Measurements from ENCODE around the gene RHOD. TPM values are rescaled to one million over a fixed set of nuclear protein-coding genes. Genes with fewer than 3 reads are reported as not detected.

Gene RHOD
- total RNA-seq, 1 donor from 2014 or later, result 19.5 TPM

DNA sequence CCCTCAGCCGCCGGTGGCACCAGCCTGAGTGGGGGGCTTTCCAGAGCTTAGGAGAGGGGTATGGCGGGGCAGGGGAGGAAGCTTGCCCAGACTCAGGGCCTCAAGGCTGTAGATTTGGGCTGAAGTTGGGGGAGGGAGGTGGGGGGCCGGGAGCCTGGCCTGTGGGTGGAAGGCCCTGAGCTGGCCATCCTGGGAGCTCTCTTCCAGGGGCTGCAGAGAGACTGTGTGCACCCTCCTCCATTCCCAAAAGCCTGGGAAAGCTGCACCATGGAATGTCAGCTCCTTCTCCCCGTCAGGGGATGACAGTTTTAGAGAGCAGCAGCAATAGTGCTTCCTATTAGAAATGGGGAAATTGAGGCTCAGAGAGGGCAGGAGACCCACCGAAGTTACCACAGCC lies 32.7 kb upstream of the RHOD start:
- no peak for DNase-seq (ENCODE audit: low spot score in 2 of 2, unreplicated experiment in 2 of 2)
- Mint-ChIP-seq H3K36me3 (no peaks in the 10 kb centered on the region), H3K9me3 (peaks cover under 1% of the 10 kb centered on the region), H3K27me3 (ENCODE audit: low read depth) (peaks cover 49% of the 10 kb centered on the region), H3K4me1 (peaks cover 10% of the 10 kb centered on the region), H3K4me3 (peak overlapping the region; percentile 66), H3K27ac (no peak overlapping the region)
- no peak for TF ChIP-seq CTCF (IDR thresholded peaks at IDR 0.05; ENCODE audit: unreplicated experiment)

DNA sequence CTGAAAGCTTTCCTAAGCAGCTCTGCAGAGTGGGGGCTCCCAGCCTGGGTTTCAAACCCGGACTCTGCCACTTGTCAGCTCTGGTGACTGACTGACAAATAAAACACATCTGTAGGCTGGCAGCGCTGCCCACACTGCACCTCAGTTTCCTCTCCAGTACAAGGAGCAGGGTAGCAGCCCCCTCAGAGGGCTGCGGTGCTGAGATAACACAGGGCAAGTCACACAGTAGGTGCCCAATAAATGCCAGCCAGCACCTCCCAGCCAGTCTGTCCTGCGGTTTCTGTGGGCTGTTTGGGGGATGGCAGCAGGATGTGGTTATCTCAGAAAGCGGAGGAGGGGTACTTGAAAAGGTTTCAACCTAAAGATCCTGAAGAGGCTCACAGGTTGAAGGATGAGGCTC lies 32.2 kb upstream of the RHOD start:
- no peak for DNase-seq (ENCODE audit: low spot score in 2 of 2, unreplicated experiment in 2 of 2)
- no peaks in the 10 kb centered on the region for H3K36me3 Mint-ChIP-seq
- peaks cover 10% of the 10 kb centered on the region for H3K4me1 Mint-ChIP-seq
- TF ChIP-seq CTCF (IDR thresholded peaks at IDR 0.05; ENCODE audit: unreplicated experiment), result no peak
- no peak overlapping the region for H3K27ac Mint-ChIP-seq
- H3K9me3 Mint-ChIP-seq, result no peaks in the 10 kb centered on the region
- no peak overlapping the region for H3K4me3 Mint-ChIP-seq
- H3K27me3 Mint-ChIP-seq (ENCODE audit: low read depth), result peaks cover 49% of the 10 kb centered on the region

DNA sequence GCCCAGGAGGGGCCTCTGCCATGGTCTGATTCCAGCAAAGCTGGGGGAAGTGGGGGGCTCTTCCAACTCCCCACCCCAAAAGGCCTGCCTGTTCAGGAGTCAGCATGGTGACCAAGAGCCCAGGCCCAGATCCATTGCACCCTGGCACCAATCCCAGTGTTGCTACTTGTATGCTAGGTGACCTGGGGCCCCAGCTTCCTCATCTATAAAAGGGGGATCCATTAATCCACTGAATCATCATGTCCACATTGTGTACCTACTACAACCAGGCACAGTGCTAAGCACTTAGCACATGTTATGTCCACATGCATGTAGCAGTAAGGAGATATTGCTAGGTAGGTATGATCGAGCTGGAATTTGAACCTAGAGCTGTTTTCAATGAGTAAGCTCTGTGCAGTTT lies 31.7 kb upstream of the RHOD start:
- Mint-ChIP-seq H3K4me1 (peaks cover 10% of the 10 kb centered on the region), H3K27me3 (ENCODE audit: low read depth) (peaks cover 49% of the 10 kb centered on the region), H3K36me3 (no peaks in the 10 kb centered on the region), H3K27ac (no peak overlapping the region), H3K4me3 (no peak overlapping the region), H3K9me3 (no peaks in the 10 kb centered on the region)
- TF ChIP-seq CTCF (IDR thresholded peaks at IDR 0.05; ENCODE audit: unreplicated experiment), result no peak
- DNase-seq (ENCODE audit: low spot score in 2 of 2, unreplicated experiment in 2 of 2), result no peak

- Mint-ChIP-seq H3K9me3 (no peaks in the 10 kb centered on the region), H3K27ac (no peak overlapping the region), H3K36me3 (no peaks in the 10 kb centered on the region), H3K4me1 (peaks cover 10% of the 10 kb centered on the region), H3K4me3 (no peak overlapping the region), H3K27me3 (ENCODE audit: low read depth) (peaks cover 50% of the 10 kb centered on the region)
- DNase-seq (ENCODE audit: low spot score in 2 of 2, unreplicated experiment in 2 of 2), result no peak
- TF ChIP-seq CTCF (IDR thresholded peaks at IDR 0.05; ENCODE audit: unreplicated experiment), result no peak
These were observed 30.9 kb upstream of the RHOD start for GRCh38 chr11:67025750-67026149.

GRCh38 chr11:67026941-67027340 lies 29.7 kb upstream of the RHOD start:
- Mint-ChIP-seq H3K4me1 (peaks cover 17% of the 10 kb centered on the region), H3K4me3 (no peak overlapping the region), H3K27ac (no peak overlapping the region), H3K27me3 (ENCODE audit: low read depth) (peaks cover 44% of the 10 kb centered on the region), H3K36me3 (no peaks in the 10 kb centered on the region), H3K9me3 (no peaks in the 10 kb centered on the region)
- DNase-seq (ENCODE audit: low spot score in 2 of 2, unreplicated experiment in 2 of 2), result no peak
- TF ChIP-seq CTCF (IDR thresholded peaks at IDR 0.05; ENCODE audit: unreplicated experiment), result no peak

DNA sequence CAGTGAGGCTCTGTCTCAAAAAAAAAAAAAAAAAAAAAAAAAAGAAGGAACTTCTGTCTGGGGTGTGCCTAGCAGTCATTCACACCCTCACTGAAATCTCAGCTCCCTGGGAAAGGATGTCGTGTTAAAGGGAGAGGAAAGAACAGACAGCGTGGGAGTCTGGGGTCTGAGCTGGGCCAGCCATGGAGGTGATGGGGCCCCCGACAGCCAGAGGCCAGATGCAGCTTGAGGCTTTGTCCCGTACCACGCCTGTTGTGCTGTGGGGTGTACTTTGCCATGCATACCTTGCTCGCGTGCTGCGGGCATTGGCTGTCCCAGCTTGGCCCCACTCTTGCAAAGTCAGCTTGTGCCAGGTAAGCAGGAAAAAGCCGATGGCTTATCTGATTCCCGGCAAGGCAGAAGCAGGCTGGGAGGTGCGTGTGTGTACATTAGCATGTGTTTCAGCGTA lies 29.1 kb upstream of the RHOD start:
- no peak for DNase-seq (ENCODE audit: low spot score in 2 of 2, unreplicated experiment in 2 of 2)
- TF ChIP-seq CTCF (IDR thresholded peaks at IDR 0.05; ENCODE audit: unreplicated experiment), result no peak
- Mint-ChIP-seq H3K4me1 (peaks cover 14% of the 10 kb centered on the region), H3K9me3 (no peaks in the 10 kb centered on the region), H3K4me3 (no peak overlapping the region), H3K36me3 (no peaks in the 10 kb centered on the region), H3K27me3 (ENCODE audit: low read depth) (peaks cover 38% of the 10 kb centered on the region), H3K27ac (no peak overlapping the region)

Data from mesothelial cell of epicardium (in vitro differentiated cells).